ENCODE data around the gene TNFRSF9. TPM values are rescaled to one million over a fixed set of nuclear protein-coding genes. Genes with fewer than 3 reads are reported as not detected.

TNFRSF9 gene
- total RNA-seq, 1 experiment from 2014 or later: not detected

GRCh38 chr1:7938070-7938469 lies 2.6 kb downstream of the TNFRSF9 start:
- no peak overlapping the region for H3K4me2 ChIP-seq (ENCODE audit: insufficient read depth, insufficient read length, low read length)
- no peak overlapping the region for H2BK5ac ChIP-seq (ENCODE audit: insufficient read length, low read length)
- no peak overlapping the region for H3K14ac ChIP-seq (ENCODE audit: insufficient read depth, low read length)
- Mint-ChIP-seq H3K27ac (no peak overlapping the region), H3K9me3 (peaks cover 0 to 2% of the 10 kb centered on the region in 2 experiments; a peak in 1 of 5 replicates), H3K36me3 (ENCODE audit: insufficient read depth in 1 of 3, low read depth in 3 of 3) (no peaks in the 10 kb centered on the region), H3K27me3 (ENCODE audit: low read depth) (peaks cover 64% of the 10 kb centered on the region), H3K4me3 (no peak overlapping the region), H3K4me1 (peaks cover 6 to 15% of the 10 kb centered on the region in 2 experiments; a peak in 3 of 4 replicates)
- no peaks in the 10 kb centered on the region for H4K20me1 ChIP-seq (ENCODE audit: control insufficient read depth, insufficient read depth, insufficient read length)
- no peak overlapping the region for H3T11ph ChIP-seq (ENCODE audit: low read length)
- H3K56ac ChIP-seq (ENCODE audit: insufficient read length, low read depth, low read length): no peak overlapping the region
- no peak overlapping the region for H2AFZ ChIP-seq (ENCODE audit: low read length)
- no peak overlapping the region for H3K9ac ChIP-seq (ENCODE audit: extremely low read depth, insufficient read length, low read length)
- no peaks in the 10 kb centered on the region for H3K4me1 ChIP-seq (ENCODE audit: insufficient read depth, low read length)
- no peak overlapping the region for H4K5ac ChIP-seq (ENCODE audit: insufficient read length, low read depth, low read length)
- no peak overlapping the region for H2AK5ac ChIP-seq (ENCODE audit: insufficient read length, low read length)
- no peak overlapping the region for H4K91ac ChIP-seq (ENCODE audit: insufficient read length, low read depth, low read length)
- H2BK15ac ChIP-seq (ENCODE audit: low read depth, low read length): no peak overlapping the region
- no CpG with 5 or more reads among the region's 3 CpGs for WGBS (ENCODE audit: extremely low coverage, insufficient read length, low lambda C conversion rate)
- no peak for TF ChIP-seq CTCF (conservative IDR thresholded peaks at IDR 0.05)
- H2BK12ac ChIP-seq (ENCODE audit: insufficient read length, low read depth, low read length): no peak overlapping the region
- no peak for DNase-seq
- H3K9me3 ChIP-seq (ENCODE audit: control insufficient read depth, low read depth, low read length): no peaks in the 10 kb centered on the region
- no peak overlapping the region for H3K27ac ChIP-seq (ENCODE audit: insufficient read length, low read depth, low read length)
- H3K79me2 ChIP-seq (ENCODE audit: insufficient read depth, low read length): no peaks in the 10 kb centered on the region
- H2BK120ac ChIP-seq (ENCODE audit: low read depth, low read length, poor library complexity, severe bottlenecking): no peak overlapping the region
- no peak overlapping the region for H4K8ac ChIP-seq (replicated peaks; ENCODE audit: insufficient read length, low read depth, low read length)
- no peak overlapping the region for H3K18ac ChIP-seq (ENCODE audit: insufficient read length, low read depth, low read length)
- no peak overlapping the region for H2BK20ac ChIP-seq (ENCODE audit: low read depth, low read length, poor library complexity, severe bottlenecking)
- H3K23ac ChIP-seq (ENCODE audit: insufficient read length, low read depth, low read length): no peak overlapping the region
- H3K79me1 ChIP-seq (ENCODE audit: insufficient read depth, low read depth, low read length, poor library complexity, severe bottlenecking): no peaks in the 10 kb centered on the region
- H3K4ac ChIP-seq (ENCODE audit: low read depth, low read length): no peak overlapping the region
- no peaks in the 10 kb centered on the region for H3K23me2 ChIP-seq (ENCODE audit: insufficient read length, low read depth, low read length, poor library complexity, severe bottlenecking)
- H3K27me3 ChIP-seq (ENCODE audit: insufficient read depth, low read length): peaks cover 16% of the 10 kb centered on the region; the same call in 1 of the 2 replicates
